Choroid plexus epithelial cell (primary cell): Measurements from ENCODE around the gene RASAL3.
"Not testable (repeated sequence)": the region's sequence is repeated elsewhere in the genome, so short reads cannot be mapped to it uniquely, and the experiment has no call there.

ENCODE experiments used
- DNase-seq: peaks from one replicate; pipeline ENCODE4 v3.0.0-alpha.2; 2010; ENCODE audit warnings: low read depth
- H3K4me3 ChIP-seq: 2 replicates; pipeline ENCODE4 v1.5.1; 2011; ENCODE audit warnings: low read depth, mild to moderate bottlenecking, control low read depth, low read length, moderate library complexity
- TF ChIP-seq, protein P1 (sequence below): conservative IDR thresholded peaks from 2 replicates; pipeline ENCODE4 v1.5.1; 2011; ENCODE audit warnings: low read depth, mild to moderate bottlenecking, control low read depth, inconsistent platforms, low read length, moderate library complexity

RASAL3 gene

DNA sequence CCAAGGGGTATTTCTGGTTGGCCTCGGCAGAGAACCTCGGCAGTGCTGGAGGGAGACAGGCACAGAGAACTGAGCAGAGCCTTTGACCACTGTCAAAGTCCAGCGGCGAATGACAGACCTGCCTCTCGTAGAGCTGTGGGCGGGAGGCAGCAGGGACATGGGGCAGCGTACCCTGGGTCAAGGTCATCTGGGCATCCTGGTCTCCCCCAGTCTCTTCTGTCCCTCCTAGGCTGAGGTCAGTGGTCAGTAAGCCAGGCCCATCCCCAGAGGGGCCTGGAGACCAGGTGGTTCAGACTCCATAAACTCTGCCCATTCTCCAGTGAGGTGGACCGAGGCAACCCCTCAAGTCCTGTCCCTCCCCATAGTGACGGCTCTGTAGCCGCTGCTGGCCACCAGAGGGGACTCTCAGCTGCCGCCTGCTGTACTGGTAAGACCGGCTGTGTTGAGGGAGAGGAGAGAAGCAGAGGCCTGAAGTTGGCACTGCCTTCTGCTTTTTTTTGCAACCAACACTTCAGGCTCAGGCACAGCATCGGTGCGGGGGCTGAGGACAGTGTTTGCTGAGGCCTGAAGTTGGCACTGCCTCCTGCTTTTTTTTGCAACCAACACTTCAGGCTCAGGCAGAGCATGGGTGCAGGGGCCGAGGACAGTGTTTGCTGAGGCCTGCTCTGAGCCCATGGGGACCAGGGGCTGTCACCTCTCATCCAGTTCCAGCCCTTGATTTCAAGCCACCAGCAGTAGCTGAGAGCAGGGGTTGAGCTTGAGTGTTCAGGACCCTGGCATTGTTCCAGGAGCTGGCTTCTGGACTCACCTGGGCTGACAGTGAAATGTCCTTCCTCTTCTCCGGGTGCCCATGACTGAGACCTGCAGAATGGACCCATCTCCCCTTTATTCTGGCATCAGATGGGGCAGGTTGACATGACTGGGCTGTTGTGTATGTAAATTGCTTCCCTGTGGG lies 15.3 kb upstream of the RASAL3 start, which contains the start of gene PGLYRP2:
PGLYRP2 (minus strand) TSS at position 111 of the 955 bp plus-strand sequence. CDS start 130 bp downstream, outside the sequence.
- no peak within 1 kb of the TSS for H3K4me3 ChIP-seq
- no peak for DNase-seq
- TF ChIP-seq, protein P1, sequence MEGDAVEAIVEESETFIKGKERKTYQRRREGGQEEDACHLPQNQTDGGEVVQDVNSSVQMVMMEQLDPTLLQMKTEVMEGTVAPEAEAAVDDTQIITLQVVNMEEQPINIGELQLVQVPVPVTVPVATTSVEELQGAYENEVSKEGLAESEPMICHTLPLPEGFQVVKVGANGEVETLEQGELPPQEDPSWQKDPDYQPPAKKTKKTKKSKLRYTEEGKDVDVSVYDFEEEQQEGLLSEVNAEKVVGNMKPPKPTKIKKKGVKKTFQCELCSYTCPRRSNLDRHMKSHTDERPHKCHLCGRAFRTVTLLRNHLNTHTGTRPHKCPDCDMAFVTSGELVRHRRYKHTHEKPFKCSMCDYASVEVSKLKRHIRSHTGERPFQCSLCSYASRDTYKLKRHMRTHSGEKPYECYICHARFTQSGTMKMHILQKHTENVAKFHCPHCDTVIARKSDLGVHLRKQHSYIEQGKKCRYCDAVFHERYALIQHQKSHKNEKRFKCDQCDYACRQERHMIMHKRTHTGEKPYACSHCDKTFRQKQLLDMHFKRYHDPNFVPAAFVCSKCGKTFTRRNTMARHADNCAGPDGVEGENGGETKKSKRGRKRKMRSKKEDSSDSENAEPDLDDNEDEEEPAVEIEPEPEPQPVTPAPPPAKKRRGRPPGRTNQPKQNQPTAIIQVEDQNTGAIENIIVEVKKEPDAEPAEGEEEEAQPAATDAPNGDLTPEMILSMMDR = no peak

DNA sequence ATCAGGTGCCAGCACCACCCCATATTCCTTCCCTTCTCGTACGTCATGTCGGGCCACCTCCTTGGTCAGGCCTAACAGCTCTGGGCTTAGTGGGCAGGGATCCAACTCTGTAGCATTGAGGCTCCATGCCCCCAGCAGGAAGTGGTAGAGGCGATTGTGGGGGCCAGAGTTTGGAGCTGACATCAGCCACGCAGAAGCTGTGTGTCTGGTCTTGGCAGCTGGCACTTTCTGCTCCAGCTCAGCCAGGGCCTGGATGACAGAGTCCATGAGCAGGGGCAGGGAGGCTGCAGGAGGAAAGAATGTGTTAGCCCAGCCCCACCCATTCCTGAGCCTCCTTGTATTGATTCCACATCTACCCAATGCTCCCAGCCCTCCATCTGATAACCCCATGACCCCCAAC lies 12.0 kb upstream of the RASAL3 start:
- no peak for DNase-seq
- TF ChIP-seq, protein P1 = no peak
- H3K4me3 ChIP-seq = no peak overlapping the region

DNA sequence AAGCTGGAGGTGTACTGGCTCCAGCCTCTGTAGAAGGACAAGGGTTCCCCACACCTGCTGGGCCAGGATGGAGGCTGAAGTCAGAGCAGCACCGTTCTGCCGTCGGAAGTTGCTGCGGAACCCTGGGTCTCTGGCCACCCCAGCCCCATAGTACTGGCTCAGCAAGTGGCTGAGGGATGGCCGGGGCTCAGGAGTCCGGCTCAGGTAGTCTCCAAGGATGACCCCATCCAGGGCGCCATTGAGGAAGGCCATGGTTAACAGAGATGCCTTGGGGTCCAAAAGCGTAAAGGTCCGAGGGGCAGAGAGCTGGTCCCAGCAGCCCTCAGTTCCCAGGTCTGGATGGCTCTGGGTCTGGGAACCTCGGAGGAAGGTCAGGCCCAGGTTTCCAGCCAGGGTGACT lies 11.3 kb upstream of the RASAL3 start:
- TF ChIP-seq, protein P1 = no peak
- H3K4me3 ChIP-seq = no peak overlapping the region
- no peak for DNase-seq

DNA sequence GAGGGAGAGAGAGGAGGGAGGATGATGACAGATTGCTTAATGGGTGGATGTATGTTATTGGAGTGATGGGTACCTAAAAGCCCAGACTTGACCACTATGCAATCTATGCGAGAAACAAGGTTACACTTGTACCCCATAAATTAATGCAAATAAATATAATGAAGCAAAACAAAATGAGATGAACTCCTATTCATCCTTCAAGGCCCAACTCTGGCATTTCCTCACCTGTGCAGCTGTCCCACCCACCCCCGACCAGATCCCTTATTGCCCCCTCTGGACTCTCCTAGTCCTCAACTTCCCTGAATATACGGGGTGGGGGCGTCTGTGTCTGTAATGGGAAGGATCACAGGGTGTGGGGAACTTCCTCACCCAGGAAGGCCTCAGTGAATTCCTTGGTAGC lies 10.8 kb upstream of the RASAL3 start:
- no peak overlapping the region for H3K4me3 ChIP-seq
- DNase-seq = no peak
- TF ChIP-seq, protein P1 = no peak

DNA sequence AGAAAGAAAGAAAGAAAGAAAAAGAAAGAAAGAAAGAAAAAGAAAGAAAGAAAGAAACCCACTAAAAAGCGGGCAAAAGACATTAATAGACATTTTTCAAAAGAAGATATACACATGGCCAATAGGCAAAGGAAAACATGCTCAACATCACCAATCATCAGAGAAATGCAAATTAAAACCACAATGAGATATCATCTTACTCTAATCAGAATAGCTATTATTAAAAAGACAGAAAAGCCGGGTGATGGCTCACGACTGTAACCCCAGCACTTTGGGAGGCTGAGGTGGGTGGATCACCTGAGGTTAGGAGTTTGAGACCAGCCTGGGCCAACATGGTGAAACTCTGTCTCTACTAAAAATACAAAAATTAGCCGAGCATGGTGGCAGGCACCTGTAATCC lies 9.5 kb upstream of the RASAL3 start:
- H3K4me3 ChIP-seq, DNase-seq: not testable (repeated sequence)

DNA sequence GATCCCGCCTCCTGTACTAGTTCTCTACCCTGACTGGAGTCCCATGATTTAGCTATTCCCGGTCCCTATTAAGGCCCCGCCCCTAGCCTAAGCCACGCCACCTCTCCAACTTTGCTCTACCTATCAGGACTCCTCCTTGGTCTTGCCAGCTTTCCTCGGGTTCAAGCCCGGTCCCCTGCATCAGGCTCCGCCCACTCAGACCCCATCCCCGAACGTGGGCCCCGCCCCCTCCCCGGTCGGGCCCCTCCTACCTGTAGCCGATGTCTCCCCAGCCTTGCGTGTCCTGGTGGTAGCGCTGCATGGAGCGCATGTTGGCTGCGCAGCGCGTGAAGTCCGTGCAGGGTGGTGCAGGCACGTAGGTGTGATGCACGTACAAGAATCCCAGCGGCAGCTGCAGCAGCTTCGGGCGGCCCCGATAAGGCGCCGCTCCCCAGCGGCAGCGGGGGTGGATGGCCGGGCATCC lies 7.3 kb upstream of the RASAL3 start:
- H3K4me3 ChIP-seq = no peak overlapping the region
- TF ChIP-seq, protein P1 = no peak
- no peak for DNase-seq

DNA sequence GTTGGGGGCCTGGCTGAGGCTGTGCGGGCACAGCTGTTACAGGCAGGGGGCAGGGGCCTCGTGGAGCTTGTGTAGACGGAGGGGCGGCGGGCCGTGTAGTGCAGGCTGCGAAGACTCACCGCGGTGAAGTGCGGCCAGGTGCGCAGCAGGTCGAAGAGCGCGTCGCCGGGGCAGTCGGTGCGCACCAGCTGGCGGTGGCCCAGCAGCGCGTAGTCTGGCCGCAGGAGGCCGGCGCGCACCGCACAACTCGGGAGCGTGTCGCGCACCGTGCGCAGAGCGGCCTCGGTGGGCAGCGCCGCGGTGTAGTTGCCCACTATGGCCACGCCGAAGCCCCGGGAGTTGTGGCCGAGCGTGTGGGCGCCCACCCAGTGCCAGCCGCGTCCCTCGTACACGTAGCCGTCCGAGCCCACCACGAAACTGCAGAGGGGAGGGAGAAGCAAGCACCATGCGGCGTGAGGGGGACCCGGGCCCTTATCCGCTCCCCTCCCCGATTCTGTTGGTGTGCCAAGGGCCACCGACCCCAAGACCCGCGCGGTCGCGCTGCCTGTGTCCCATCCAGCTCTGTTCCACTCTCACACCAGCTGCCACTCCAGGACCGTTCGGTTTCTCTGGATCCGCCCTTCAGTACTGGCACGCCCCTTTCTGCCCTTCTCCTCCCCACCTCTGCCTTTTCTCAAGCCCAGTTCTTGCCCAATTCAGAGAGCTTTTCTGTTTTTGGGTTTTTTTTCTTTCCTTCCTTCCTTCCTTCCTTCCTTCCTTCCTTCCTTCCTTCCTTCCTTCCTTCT lies 5.4 kb upstream of the RASAL3 start:
- TF ChIP-seq, protein P1 = no peak
- H3K4me3 ChIP-seq = peak overlapping the region; percentile 36
- DNase-seq = no peak
